ENCODE measurements around the gene MRPL18.

GRCh38 chr6:159761873-159762680 lies 28.2 kb upstream of the MRPL18 start, which contains the start of gene ACAT2:
- TF ChIP-seq CTCF (IDR thresholded peaks at IDR 0.05; ENCODE audit: low read length) (no peak), EZH2 (optimal IDR thresholded peaks at IDR 0.05; ENCODE audit: low read depth, low read length) (no peak)

Data from MM.1S (cell line).